CD1c-positive myeloid dendritic cell (primary cell): ENCODE results near the gene CUL3.
A peak's percentile ranks its signal among the peaks of the same experiment; 100 is the strongest.

Source experiments
- DNase-seq: peaks from one replicate; pipeline ENCODE4 v3.0.0-alpha.2; 2016; ENCODE audit errors: extremely low spot score

Gene CUL3

DNA sequence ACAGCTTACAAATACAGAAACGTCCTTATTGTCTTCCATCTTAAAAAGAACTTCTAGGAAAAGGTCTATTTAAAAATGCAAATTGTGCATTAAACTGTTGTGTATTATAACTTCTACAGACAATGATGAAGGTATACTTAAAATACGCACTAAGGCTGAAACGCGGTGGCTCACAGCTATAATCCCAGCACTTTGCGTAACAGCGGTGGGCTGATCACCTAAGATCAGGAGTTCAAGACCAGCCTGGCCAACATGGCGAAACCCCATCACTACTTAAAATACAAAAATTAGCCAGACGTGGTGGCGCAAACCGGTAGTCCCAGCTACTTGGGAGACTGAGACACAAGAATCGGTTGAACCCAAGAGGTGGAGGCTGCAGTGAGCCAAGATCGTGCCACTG, 4.9 kb downstream of the CUL3 start:
- DNase-seq: no peak

DNA sequence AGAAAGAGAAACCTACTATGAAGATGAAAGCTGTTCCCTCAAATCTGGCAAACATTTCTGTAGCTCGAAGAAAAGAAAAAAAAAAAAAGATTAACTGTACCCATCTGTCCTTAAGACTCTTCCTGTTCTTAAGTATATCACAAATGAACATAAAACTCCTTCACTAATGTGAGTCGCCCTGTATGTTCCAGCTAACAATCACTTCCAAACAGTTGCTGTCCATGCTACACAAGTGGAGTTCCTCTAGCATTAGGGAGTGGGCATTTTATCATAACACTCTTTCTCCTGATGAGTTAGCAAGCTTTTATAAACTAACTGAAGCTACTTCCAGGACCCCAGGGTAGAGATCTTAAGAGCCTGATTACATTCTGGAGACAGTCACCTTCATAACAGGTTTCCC, 5.8 kb downstream of the CUL3 start:
- no peak for DNase-seq

DNA sequence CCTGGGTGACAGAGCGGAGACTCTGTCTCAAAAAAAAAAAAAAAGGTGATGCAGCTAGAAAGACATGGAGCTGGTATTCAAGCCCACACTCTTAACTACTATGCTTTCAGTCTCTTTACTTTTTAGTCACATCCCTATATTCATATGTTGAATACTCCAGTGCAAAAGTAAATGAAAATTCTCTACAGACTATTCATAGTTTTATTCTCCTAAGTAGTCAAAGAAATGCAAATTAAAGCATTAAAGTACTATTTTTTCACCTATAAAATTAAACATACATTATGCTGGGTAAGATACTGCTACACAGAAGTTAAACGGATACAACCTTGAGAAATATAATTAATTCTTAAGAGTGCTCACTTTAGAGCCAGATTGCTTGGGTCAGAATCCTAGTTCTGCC, 7.6 kb downstream of the CUL3 start:
- DNase-seq: no peak

GRCh38 chr2:224576088-224576715, 9.0 kb downstream of the CUL3 start:
- no peak for DNase-seq

DNA sequence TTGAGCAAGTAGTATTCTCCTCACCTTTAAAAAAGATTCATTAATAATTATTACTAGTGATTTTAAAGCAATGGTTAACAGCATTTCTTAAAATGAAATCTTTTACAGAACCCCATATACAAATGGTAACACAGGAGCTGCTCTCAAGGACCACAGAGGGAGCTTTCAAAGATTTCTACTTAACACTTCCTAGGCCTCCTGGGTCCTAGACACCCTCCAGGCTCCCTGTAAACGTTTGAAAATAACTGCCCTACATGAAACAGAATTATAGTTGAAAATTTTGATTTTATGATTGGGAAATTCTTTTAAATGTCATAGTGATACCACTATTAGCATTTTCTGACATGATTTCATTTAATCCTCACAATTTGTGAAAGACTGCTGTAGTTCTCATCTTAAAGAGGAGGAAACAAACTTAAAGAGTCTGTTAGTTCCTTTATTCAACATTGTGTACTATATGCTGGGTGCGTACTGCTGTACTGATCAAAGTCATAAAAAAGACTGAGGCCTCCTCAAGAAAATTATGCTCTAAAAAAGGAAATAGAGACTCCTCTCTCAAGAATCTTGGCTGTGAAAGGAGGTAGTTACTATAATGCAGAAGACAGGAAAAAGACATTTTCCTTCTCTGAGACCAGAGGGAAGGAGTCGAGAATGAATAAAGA, 10.6 kb downstream of the CUL3 start:
- peak; percentile 8 for DNase-seq

DNA sequence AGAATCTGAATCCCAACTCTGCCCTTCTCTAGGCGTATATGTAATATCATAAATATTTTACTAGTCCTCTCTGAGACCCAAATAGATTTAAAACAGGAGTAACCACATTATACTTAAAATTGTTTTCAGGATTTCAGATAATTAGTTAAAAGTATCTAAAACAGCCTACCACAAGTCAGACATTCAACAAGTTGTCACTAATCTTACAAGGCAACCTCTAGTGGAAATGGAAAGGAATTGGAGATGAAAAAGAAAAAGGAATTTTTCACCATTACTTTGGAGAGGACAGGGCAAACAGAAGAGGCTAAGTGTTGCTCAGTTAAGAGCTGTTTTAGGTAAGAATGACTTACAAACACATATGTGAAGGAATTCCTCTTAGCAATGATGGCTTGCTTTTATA, 11.4 kb downstream of the CUL3 start:
- no peak for DNase-seq

- no peak for DNase-seq
Measured at GRCh38 chr2:224572338-224572737, 12.8 kb downstream of the CUL3 start.

- no peak for DNase-seq
Measured at GRCh38 chr2:224570328-224570993, 14.7 kb downstream of the CUL3 start.

DNA sequence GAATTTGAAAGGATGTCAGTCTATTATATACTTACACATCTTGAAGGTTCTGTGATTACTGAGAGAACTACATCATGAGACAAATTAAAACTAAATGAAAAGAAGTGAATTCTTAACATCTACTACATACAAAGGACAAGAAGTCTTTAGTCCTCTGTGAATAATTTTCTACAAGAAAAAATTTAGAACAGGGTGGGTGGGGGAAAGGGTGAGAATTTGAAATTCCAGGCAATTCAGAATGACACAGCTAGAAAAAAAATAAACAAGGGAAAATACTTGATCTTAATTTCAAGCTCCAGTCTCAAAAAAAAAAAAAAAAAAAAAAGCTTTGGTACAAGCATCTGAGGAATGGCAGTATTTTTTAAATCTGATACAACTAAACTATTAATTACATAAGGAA, 15.5 kb downstream of the CUL3 start:
- DNase-seq: no peak

DNA sequence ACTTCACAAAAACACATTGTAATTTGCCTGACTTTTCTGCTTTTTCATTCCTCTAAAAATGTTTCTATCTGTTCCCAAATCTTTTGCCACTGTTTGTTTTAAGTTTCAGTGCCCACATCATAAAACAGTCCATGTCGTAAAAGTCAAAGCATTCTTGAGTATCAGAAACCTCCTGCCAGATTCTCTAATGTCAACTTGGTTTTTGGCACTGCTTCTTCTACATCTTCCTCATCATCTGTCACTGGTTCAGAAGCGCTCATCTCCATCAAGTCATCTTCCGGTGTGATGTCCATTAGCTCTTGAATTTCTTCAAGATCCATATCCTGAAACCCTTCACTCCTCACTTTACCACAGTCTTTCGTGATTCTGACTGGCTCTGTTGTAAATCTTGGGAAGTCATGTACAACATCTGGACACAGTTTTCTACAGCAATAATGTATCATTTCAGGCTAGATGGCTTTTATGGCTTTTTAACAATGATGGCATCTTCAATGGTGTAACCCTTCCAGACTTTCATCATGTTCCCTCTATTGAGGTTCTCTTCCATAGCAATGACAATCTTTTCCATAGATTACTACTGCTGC, 19.6 kb downstream of the CUL3 start:
- DNase-seq: no peak

GRCh38 chr2:224563537-224563936, 21.6 kb downstream of the CUL3 start:
- DNase-seq: no peak

DNA sequence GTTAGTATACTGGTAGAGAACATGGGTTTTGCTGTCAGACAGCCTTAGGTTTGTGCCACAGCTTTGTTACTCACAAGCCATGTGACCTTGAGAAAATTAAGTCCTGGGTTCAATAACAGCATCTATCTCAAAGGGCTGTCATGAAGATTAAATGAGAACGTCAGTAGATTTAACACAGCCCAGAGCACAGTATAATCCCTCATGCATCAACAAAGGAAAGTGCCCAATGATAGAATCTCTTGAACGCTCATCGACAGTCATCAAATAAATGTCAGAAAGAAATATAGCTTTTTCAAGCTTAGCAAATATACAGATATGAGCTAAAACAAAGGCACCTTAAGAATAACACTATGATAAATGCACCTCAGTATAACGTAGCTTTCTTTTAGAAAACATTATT, 22.3 kb downstream of the CUL3 start:
- no peak for DNase-seq

DNA sequence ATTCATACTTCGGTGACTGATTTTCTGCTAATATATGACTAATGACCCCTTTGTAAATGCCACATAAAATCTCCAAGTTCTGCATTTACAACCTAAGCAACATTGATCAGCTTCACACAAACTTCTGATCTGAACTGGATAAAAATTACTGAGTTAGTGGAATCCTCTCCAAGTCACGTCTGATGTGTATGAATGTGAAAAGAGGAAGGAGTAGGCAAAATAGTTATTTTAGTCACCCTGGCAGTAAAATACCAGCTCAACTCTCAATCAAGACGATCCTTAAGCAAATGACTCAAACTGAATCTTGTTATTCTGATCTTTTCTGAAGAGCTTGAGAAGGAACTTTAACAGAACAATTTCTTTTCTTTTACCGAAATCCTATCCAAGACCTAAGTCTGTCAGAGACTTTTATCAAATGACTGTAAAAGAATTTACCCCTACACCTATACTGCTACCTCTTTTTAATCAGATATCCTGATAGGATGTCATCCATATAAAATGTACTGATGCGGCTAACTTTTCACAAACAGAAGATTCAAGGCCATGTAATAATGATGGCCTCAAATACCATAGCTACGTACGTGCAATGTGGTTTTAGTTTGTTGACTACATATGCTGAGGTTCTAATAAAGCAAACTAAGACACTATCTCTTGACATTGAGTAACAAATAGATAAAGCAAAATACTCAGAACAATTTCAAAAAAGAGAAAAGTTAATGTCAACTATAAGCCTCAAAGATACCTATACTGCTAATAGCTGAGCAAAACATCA, 23.7 kb downstream of the CUL3 start:
- DNase-seq: peak; percentile 45

DNA sequence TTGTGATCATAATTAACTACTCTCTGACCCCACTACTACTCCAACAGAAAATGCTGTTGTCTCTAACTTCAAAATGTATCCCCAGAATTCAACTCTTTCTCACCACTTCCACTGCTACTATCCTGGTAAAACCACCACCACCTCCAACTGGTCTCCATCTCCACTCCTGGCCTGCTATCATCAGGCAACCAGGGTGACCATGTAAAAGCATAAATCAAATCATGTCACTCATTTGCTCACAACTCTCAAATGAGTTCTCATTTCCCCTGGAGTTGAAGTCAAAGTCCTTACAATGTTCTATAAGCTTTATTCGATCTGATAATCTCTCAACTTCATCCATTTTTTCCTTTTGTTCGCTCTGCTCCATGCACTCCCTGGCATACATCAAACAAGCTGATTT, 24.6 kb downstream of the CUL3 start:
- no peak for DNase-seq

- no peak for DNase-seq
Measured at GRCh38 chr2:224557610-224558009, 27.6 kb downstream of the CUL3 start.

DNA sequence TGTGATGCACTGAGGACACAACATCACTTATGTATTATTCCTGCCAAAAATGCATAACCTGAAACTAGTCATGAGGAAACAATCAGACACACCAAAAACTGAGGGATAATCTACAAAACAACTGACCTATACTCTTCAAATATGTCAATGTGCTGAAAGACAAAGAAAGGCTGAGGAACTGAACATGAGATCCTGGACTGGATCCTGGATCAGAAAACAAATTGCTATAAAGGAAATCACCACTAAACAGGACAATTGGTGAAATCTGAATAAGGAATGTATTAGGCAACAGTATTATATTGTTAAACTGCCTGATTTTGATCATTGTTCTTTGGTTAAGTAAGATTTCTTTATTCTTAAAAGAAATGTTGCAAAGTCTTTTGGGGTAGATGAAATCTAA, 28.8 kb downstream of the CUL3 start:
- DNase-seq: no peak

DNA sequence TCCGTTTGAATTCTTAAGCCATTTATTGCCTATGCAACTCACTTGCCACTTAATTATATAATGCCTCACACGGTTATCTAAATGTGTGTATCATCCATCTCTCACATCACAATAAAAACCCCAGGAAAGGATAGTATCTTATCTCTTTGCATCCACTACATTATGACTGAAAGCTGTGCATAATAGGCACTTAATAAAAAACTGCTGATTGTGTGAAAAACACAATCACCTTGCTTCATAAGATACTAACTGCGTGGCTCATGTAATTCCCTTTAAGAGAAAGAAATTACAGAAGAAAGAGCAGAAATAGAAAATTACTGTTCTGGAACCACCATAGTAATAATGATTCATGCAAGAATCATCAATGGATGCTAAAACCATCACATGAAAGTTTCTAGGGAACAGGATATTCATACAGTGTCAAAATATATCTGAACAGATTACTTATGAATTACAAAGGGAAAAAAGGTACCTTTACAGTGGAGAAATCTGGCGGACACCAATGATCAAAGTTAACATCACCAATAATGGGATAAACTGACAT, 29.3 kb downstream of the CUL3 start:
- DNase-seq: no peak

GRCh38 chr2:224552771-224553170, 32.4 kb downstream of the CUL3 start:
- no peak for DNase-seq

DNA sequence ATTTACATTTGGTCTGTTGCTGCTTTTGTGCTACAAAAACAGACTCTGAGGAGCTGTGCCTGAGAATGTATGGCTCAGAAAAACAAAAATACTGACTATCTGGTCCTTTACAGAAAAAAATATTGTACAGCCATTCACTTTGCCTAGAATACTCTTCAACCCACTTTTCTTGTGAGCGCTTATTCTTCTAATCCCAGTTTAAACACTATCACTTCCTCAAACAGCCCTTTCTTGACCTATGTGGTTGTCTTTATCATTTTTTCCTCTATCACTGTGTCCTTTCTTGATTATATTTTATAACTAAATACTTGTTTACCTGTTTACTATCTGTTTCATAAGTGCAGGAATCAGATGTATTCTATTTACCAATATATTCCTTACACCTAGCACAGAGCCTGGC, 33.5 kb downstream of the CUL3 start:
- no peak for DNase-seq

GRCh38 chr2:224546926-224547325, 38.2 kb downstream of the CUL3 start:
- DNase-seq: no peak

- no peak for DNase-seq
Measured at GRCh38 chr2:224545884-224546644, 39.1 kb downstream of the CUL3 start.
